OCI-LY1 (cell line): ENCODE data around the gene UTF1.

Experiments used
- H2AFZ ChIP-seq: fragments of 200-600 bp; sonication (generic), shearing (Covaris generic); 2 replicates; pipeline ENCODE4 v1.6.0; 2014; ENCODE audit warnings: antibody characterized with exemption, mild to moderate bottlenecking, low read length
- H3F3A ChIP-seq: fragments of 200-600 bp; sonication (generic), shearing (Covaris generic); 2 replicates; pipeline ENCODE4 v1.6.0; 2014; ENCODE audit warnings: mild to moderate bottlenecking, antibody characterized with exemption, low read length, moderate library complexity; ENCODE audit not compliant: insufficient read depth
- H3K27ac ChIP-seq: fragments of 200-600 bp; sonication (generic); 2 replicates; pipeline ENCODE4 v1.5.1; 2014; ENCODE audit warnings: low read length, mixed run types, mild to moderate bottlenecking, low read depth; ENCODE audit not compliant: poor library complexity, severe bottlenecking
- H3K27me3 ChIP-seq: fragments of 200-600 bp; sonication (generic); 2 replicates; pipeline ENCODE4 v1.6.0; 2014; ENCODE audit warnings: antibody characterized with exemption, mild to moderate bottlenecking, low read length, moderate library complexity; ENCODE audit not compliant: insufficient read depth
- H3K36me3 ChIP-seq: fragments of 200-600 bp; sonication (generic); 2 replicates; pipeline ENCODE4 v1.6.1; 2014; ENCODE audit warnings: mild to moderate bottlenecking, antibody characterized with exemption, low read length, moderate library complexity, mixed read lengths; ENCODE audit not compliant: insufficient read depth
- H3K4me1 ChIP-seq: fragments of 200-600 bp; sonication (generic); 2 replicates; pipeline ENCODE4 v1.5.1; 2014; ENCODE audit warnings: mild to moderate bottlenecking, low read length, moderate library complexity; ENCODE audit not compliant: insufficient read depth, severe bottlenecking
- H3K4me2 ChIP-seq: fragments of 200-600 bp; sonication (generic), shearing (Covaris generic); 2 replicates; pipeline ENCODE4 v1.6.1; 2014; ENCODE audit warnings: low read length
- H3K4me3 ChIP-seq: fragments of 200-600 bp; sonication (generic); 2 replicates; pipeline ENCODE4 v1.5.1; 2014; ENCODE audit warnings: low read length, low read depth, mild to moderate bottlenecking, mixed read lengths; ENCODE audit not compliant: poor library complexity, severe bottlenecking
- H3K79me2 ChIP-seq: fragments of 200-600 bp; shearing (Covaris generic); 2 replicates; pipeline ENCODE4 v1.6.1; 2016; ENCODE audit warnings: mixed run types, low read length, mixed read lengths; ENCODE audit not compliant: insufficient read depth
- H3K9ac ChIP-seq: fragments of 200-600 bp; sonication (generic), shearing (Covaris generic); 2 replicates; pipeline ENCODE4 v1.6.1; 2014; ENCODE audit warnings: mild to moderate bottlenecking, low read length, mixed read lengths
- H3K9me2 ChIP-seq: fragments of 200-600 bp; sonication (generic), shearing (Covaris generic); 2 replicates; pipeline ENCODE4 v1.6.1; 2014; ENCODE audit warnings: low read depth, mild to moderate bottlenecking, low read length, mixed read lengths
- H3K9me3 ChIP-seq: fragments of 200-600 bp; shearing (Covaris generic); 2 replicates; pipeline ENCODE4 v1.6.1; 2014; ENCODE audit warnings: low read length, mixed read lengths
- H4K20me1 ChIP-seq: fragments of 200-600 bp; sonication (generic), shearing (Covaris generic); 2 replicates; pipeline ENCODE4 v1.6.0; 2016; ENCODE audit warnings: mild to moderate bottlenecking, low read length; ENCODE audit not compliant: insufficient read depth
- CTCF ChIP-seq: fragments of 200-600 bp; sonication (generic), shearing (Covaris generic); IDR thresholded peaks from 2 replicates; pipeline ENCODE4 v1.5.1; 2017; ENCODE audit warnings: mild to moderate bottlenecking, antibody characterized with exemption, low read length, moderate library complexity, mixed read lengths
- EZH2 ChIP-seq: fragments of 200-600 bp; sonication (generic), shearing (Covaris generic); IDR thresholded peaks from 2 replicates; pipeline ENCODE4 v1.8.0; 2017; ENCODE audit warnings: borderline replicate concordance, mixed run types, mild to moderate bottlenecking, antibody characterized with exemption, low read length, moderate library complexity, mixed read lengths

UTF1 gene

DNA sequence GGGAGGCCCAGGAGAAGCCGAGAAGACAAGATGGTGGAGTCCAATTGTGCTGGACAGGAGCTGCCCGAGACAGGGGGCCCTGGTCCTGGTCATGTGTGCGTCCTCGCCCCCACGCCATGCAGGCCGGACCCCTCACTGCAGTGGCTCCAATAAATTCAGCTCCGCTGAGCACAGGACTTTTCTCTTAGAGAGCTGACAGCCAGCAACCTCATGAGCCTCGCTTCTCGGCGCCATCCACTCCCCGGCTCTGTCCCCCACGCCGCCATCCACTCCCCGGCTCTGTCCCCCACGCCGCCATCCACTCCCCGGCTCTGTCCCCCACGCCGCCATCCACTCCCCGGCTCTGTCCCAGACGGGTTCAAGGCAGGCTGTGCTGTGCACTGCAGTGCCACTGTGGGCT lies 2.8 kb upstream of the UTF1 start:
- H3K9me3 ChIP-seq: no peaks in the 10 kb centered on the region
- no peaks in the 10 kb centered on the region for H3K36me3 ChIP-seq
- H3K9me2 ChIP-seq: no peaks in the 10 kb centered on the region
- H3K79me2 ChIP-seq: no peaks in the 10 kb centered on the region
- H3K27me3 ChIP-seq: no peaks in the 10 kb centered on the region
- no peaks in the 10 kb centered on the region for H3F3A ChIP-seq
- H3K4me2 ChIP-seq: no peak overlapping the region
- no peak overlapping the region for H3K27ac ChIP-seq
- no peaks in the 10 kb centered on the region for H4K20me1 ChIP-seq
- H3K4me3 ChIP-seq: no peak overlapping the region
- TF ChIP-seq CTCF: no peak
- no peak for TF ChIP-seq EZH2
- H3K9ac ChIP-seq: no peak overlapping the region
- H3K4me1 ChIP-seq: no peaks in the 10 kb centered on the region
- no peak overlapping the region for H2AFZ ChIP-seq

DNA sequence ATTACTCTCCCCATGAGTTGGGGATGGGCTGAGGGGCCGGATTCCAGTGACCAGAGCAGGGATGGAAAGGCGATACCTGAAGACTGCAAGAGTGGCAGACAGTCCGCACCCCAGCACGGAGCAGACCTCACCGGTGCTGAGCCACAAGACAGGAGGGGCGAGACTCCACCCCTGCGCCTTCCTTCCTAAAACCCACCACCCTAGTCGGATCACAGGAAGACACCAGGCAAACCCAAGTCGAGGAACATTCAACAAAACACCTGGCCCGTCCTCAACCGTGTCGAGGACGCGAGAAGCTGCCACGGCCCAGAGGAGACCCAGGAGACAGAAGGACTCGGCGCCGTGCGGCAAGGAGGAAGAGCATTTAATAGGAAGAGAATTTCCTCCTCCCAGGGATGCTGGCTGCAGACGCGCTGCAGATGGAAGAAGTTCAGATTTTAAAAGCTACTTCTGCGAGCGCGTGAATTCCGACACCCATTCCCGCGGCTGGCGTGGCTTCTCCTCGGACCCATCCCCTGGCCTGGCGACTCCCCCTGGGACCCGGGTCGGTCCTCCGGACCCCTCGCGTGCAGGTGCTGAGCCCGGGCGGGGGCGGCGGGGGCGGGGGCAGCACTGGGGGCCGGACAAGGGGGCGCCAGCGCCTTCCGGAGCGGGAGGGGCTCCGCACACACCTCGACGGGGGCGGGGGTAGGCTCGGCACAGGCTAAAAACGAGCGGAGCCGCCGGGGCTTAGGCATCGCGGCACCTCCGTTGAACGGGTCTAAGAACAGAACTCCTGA lies 563 bp upstream of the UTF1 start:
- TF ChIP-seq CTCF (no peak), EZH2 (no peak)
- Histone ChIP-seq H3K9ac (no peak overlapping the region), H3K27ac (no peak overlapping the region), H3F3A (no peaks in the 10 kb centered on the region), H3K9me2 (no peaks in the 10 kb centered on the region), H3K4me3 (no peak overlapping the region), H3K27me3 (no peaks in the 10 kb centered on the region), H4K20me1 (no peaks in the 10 kb centered on the region), H3K4me2 (no peak overlapping the region), H3K4me1 (no peaks in the 10 kb centered on the region), H2AFZ (no peak overlapping the region), H3K79me2 (no peaks in the 10 kb centered on the region), H3K36me3 (no peaks in the 10 kb centered on the region), H3K9me3 (no peaks in the 10 kb centered on the region)

GRCh38 chr10:133230387-133231195 lies 574 bp downstream of the UTF1 start:
- Histone ChIP-seq H3K9me2 (no peaks in the 10 kb centered on the region), H2AFZ (no peak overlapping the region), H3K4me1 (no peaks in the 10 kb centered on the region), H3K4me3 (no peak overlapping the region), H4K20me1 (no peaks in the 10 kb centered on the region), H3K27ac (no peak overlapping the region), H3K36me3 (no peaks in the 10 kb centered on the region), H3K9ac (no peak overlapping the region), H3K4me2 (no peak overlapping the region), H3F3A (no peaks in the 10 kb centered on the region), H3K9me3 (no peaks in the 10 kb centered on the region), H3K79me2 (no peaks in the 10 kb centered on the region), H3K27me3 (no peaks in the 10 kb centered on the region)
- no peak for TF ChIP-seq EZH2
- TF ChIP-seq CTCF: no peak
